GM12892 (cell line): ENCODE results near the gene SOD2.
"Not testable (repeated sequence)": the region's sequence is repeated elsewhere in the genome, so short reads cannot be mapped to it uniquely, and the experiment has no call there.

ENCODE experiments used
- POLR2A ChIP-seq: IDR thresholded peaks from 2 replicates; pipeline ENCODE4 v1.6.1; 2011; ENCODE audit warnings: low read depth, low read length, control low read depth
- POLR2AphosphoS5 ChIP-seq: IDR thresholded peaks from 2 replicates; pipeline ENCODE4 v1.6.1; 2011; ENCODE audit warnings: low read depth, low read length, control low read depth

GRCh38 chr6:159663368-159663889 lies 29.6 kb downstream of the SOD2 start:
- TF ChIP-seq POLR2AphosphoS5, POLR2A: not testable (repeated sequence)
